Measurements from ENCODE around the gene DHRS4L2. TPM values are rescaled to one million over a fixed set of nuclear protein-coding genes. Genes with fewer than 3 reads are reported as not detected.
"Not testable (repeated sequence)": the region's sequence is repeated elsewhere in the genome, so short reads cannot be mapped to it uniquely, and the experiment has no call there.

DHRS4L2 gene
- total and polyA plus RNA-seq, 10 of the 15 experiments (the other 5 are each of a cell fraction or from before 2014, with no cell fraction given) = 2.8 to 49.3 (median 21.8) TPM

GRCh38 chr14:23953116-23953463 is 35.6 kb upstream of the DHRS4L2 start:
- H3K9me3 ChIP-seq (replicated peaks; ENCODE audit: control insufficient read depth, insufficient read depth, low read length); H3K4me1 ChIP-seq (ENCODE audit: control insufficient read depth, insufficient read depth, low read length); H3K36me3 ChIP-seq (ENCODE audit: control insufficient read depth in 2 of 2, insufficient read depth in 2 of 2, low read length in 1 of 2); H3K27me3 ChIP-seq (replicated peaks in 1 of 2; ENCODE audit: control insufficient read depth in 2 of 2, insufficient read depth in 2 of 2, low read length in 1 of 2); H3K79me2 ChIP-seq (ENCODE audit: control insufficient read depth, insufficient read depth, low read length); POLR2A ChIA-PET; FAIRE-seq; H4K20me1 ChIP-seq (ENCODE audit: control insufficient read depth, insufficient read depth); in situ Hi-C loops (cut with MboI); DNase-seq (ENCODE audit: low read depth, low spot score); BruUV-seq (replicated peaks): not testable (repeated sequence)
- intact Hi-C loops (cut with micrococcal nuclease; ENCODE audit: unreplicated experiment) = loop anchor here (5.0 kb wide), 1 partner anchor 366 kb away; no protein-coding TSS in a partner anchor
- H3K9ac ChIP-seq (ENCODE audit: control insufficient read depth, insufficient read depth, low read length) = peak overlapping the region; percentile 81; the same call in 1 of the 2 replicates
- ChIA-PET SMC1A (ENCODE audit: uncharacterized antibody, unreplicated experiment) (interaction anchor here (0.7 kb wide), 3 partner anchors 22 to 138 kb away, joined by 3 read pairs; no protein-coding TSS in a partner anchor), RAD21 (ENCODE audit: unreplicated experiment) (interaction anchor here (0.9 to 1.3 kb wide), 2 partner anchors 44 to 321 kb away, joined by 3 read pairs; no protein-coding TSS in a partner anchor), CTCF (interaction anchor here (0.6 to 2.0 kb wide), 5 partner anchors 58 to 1632 kb away, joined by 3 to 8 read pairs (median 3); no protein-coding TSS in a partner anchor)
- WGBS (ENCODE audit: insufficient coverage, insufficient replicate concordance, low lambda C conversion rate, missing lambda C conversion rate) = 33% methylated on average over 6 of the region's 6 CpGs
- H3K4me3 ChIP-seq = peak overlapping the region; percentile 73
- peak overlapping the region; percentile 75 for H3K4me2 ChIP-seq (ENCODE audit: control insufficient read depth, insufficient read depth)
- H3K27ac ChIP-seq (ENCODE audit: control insufficient read depth, insufficient read depth) = peak overlapping the region; percentile 78; the same call in 1 of the 2 replicates
- ATAC-seq = peak; percentile 1; the same call in 2 of the 3 replicates
- peak overlapping the region; percentile 78 for H2AFZ ChIP-seq (ENCODE audit: control insufficient read depth, low read depth, low read length)

DNA sequence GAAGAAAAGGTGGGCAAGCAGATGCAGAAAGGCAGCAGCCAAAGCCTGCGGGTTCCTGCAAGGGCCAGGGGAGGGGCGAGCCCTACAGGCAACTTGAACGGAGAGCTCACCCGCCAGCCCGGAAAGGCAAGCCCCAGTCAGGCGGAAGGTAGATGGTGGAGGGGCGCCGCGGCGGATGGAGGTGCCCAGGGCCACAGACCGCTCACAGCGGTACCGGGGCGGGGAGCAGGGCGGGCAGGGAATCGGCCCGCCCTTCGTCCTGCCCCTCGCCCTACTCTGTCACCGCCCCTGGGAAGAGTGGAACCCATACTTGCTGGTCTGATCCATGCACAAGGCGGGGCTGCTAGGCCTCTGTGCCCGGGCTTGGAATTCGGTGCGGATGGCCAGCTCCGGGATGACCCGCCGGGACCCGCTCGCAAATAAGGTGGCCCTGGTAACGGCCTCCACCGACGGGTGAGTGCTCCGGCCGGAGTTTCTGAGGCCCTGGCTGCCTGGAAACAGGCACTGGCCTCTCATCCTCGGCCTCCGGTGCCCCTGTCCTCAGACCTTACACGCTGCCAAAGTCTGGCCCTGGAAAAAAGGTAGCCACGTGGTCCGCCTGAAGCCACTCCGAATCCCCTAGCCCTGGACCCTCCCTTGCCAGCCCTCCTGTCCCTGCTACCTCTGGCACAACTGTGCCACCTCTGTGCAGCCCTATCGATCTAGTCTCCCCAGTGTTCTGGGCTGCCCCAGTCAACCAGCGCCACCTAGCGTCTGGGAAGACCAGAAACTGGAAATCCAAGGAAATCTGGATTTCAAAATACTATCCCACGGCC is 35.1 kb upstream of the DHRS4L2 start, which contains the start of gene DHRS4:
TSS of gene DHRS4 (plus strand) at position 307 of the 815 bp plus-strand sequence. CDS start at position 326, 19 bp downstream.
- TSS peak; percentile 86 for BruUV-seq (replicated peaks)
- in situ Hi-C loops (cut with MboI) (no loop called here), intact Hi-C loops (cut with micrococcal nuclease; ENCODE audit: unreplicated experiment) (loop anchor here (5.0 kb wide), 1 partner anchor 366 kb away; no protein-coding TSS in a partner anchor)
- Histone ChIP-seq H3K4me2 (ENCODE audit: control insufficient read depth, insufficient read depth) (peak within 1 kb of the TSS; percentile 75), H3K27ac (ENCODE audit: control insufficient read depth, insufficient read depth) (peak within 1 kb of the TSS; percentile 78), H3K9me3 (replicated peaks; ENCODE audit: control insufficient read depth, insufficient read depth, low read length) (no peaks in the 10 kb centered on the region; the same call in 2 of the 3 replicates), H3K4me1 (ENCODE audit: control insufficient read depth, insufficient read depth, low read length) (no peaks in the 10 kb centered on the region), H3K9ac (ENCODE audit: control insufficient read depth, insufficient read depth, low read length) (peak within 1 kb of the TSS; percentile 81), H3K4me3 (peak within 1 kb of the TSS; percentile 73), H3K27me3 (replicated peaks in 1 of 2; ENCODE audit: control insufficient read depth in 2 of 2, insufficient read depth in 2 of 2, low read length in 1 of 2) (no peaks in the 10 kb centered on the region), H3K36me3 (ENCODE audit: control insufficient read depth in 2 of 2, insufficient read depth in 2 of 2, low read length in 1 of 2) (no peaks in the 10 kb centered on the region), H4K20me1 (ENCODE audit: control insufficient read depth, insufficient read depth) (no peaks in the 10 kb centered on the region), H2AFZ (ENCODE audit: control insufficient read depth, low read depth, low read length) (peak within 1 kb of the TSS; percentile 78), H3K79me2 (ENCODE audit: control insufficient read depth, insufficient read depth, low read length) (peaks cover 2% of the 10 kb centered on the region; the same call in 1 of the 2 replicates)
- ChIA-PET CTCF (interaction anchor here (0.6 to 2.0 kb wide), 7 partner anchors 58 to 1632 kb away, joined by 3 to 8 read pairs (median 3); no protein-coding TSS in a partner anchor), SMC1A (ENCODE audit: uncharacterized antibody, unreplicated experiment) (interaction anchor here (0.7 to 1.2 kb wide), 3 partner anchors 22 to 288 kb away, joined by 3 to 4 read pairs (median 3); no protein-coding TSS in a partner anchor), RAD21 (ENCODE audit: unreplicated experiment) (interaction anchor here (0.9 to 1.3 kb wide), 2 partner anchors 45 to 322 kb away, joined by 3 read pairs; no protein-coding TSS in a partner anchor), POLR2A (no interaction called here)
- peak; percentile 47 for DNase-seq (ENCODE audit: low read depth, low spot score)
- 1% methylated on average over 38 of the region's 44 CpGs for WGBS (ENCODE audit: insufficient coverage, insufficient replicate concordance, low lambda C conversion rate, missing lambda C conversion rate)
- FAIRE-seq = no peak
- peak; percentile 99 for ATAC-seq
- TF ChIP-seq FOXK2 (IDR thresholded peaks at IDR 0.05) (no peak), KLF5 (IDR thresholded peaks at IDR 0.05; ENCODE audit: partially characterized antibody) (peak; percentile 20), TAF1 (IDR thresholded peaks at IDR 0.05; ENCODE audit: borderline replicate concordance, low read depth, low read length) (0 out of 2 replicates have a peak, but pooled peaks have one; percentile 30), LARP7 (IDR thresholded peaks at IDR 0.05) (peak; percentile 68; the same call in 1 of the 2 replicates), BMI1 (IDR thresholded peaks at IDR 0.05; ENCODE audit: borderline replicate concordance) (no peak), GATAD2B (conservative IDR thresholded peaks at IDR 0.05; ENCODE audit: low read depth) (peak; percentile 50; the same call in 1 of the 2 replicates), NBN (IDR thresholded peaks at IDR 0.05) (peak; percentile 71), MLLT1 (IDR thresholded peaks at IDR 0.05) (peak; percentile 52; the same call in 1 of the 2 replicates), SMC3 (IDR thresholded peaks at IDR 0.05; ENCODE audit: borderline replicate concordance, low read length) (peak; percentile 40; the same call in 1 of the 2 replicates), SMAD1 (IDR thresholded peaks at IDR 0.05; ENCODE audit: low read depth, partially characterized antibody) (peak; percentile 66), SMARCA5 (IDR thresholded peaks at IDR 0.05) (peak; percentile 79; the same call in 1 of the 2 replicates)
- TF ChIP-seq, protein P1, sequence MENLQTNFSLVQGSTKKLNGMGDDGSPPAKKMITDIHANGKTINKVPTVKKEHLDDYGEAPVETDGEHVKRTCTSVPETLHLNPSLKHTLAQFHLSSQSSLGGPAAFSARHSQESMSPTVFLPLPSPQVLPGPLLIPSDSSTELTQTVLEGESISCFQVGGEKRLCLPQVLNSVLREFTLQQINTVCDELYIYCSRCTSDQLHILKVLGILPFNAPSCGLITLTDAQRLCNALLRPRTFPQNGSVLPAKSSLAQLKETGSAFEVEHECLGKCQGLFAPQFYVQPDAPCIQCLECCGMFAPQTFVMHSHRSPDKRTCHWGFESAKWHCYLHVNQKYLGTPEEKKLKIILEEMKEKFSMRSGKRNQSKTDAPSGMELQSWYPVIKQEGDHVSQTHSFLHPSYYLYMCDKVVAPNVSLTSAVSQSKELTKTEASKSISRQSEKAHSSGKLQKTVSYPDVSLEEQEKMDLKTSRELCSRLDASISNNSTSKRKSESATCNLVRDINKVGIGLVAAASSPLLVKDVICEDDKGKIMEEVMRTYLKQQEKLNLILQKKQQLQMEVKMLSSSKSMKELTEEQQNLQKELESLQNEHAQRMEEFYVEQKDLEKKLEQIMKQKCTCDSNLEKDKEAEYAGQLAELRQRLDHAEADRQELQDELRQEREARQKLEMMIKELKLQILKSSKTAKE (IDR thresholded peaks at IDR 0.05; ENCODE audit: low read depth, poor library complexity, severe bottlenecking) = peak; percentile 53
